Iris pigment epithelial cell (primary cell): ENCODE data around the gene EXOC6B.

Experiments
- DNase-seq: peaks from one replicate; pipeline ENCODE4 v3.0.0-alpha.2; 2011; ENCODE audit warnings: low read depth

EXOC6B gene

GRCh38 chr2:72212486-72212855, 613.4 kb downstream of the EXOC6B start:
- DNase-seq = no peak

- DNase-seq = peak; percentile 69
Measured at GRCh38 chr2:72211777-72212485, 613.9 kb downstream of the EXOC6B start.

- peak; percentile 61 for DNase-seq
Measured at GRCh38 chr2:72211350-72211749, 614.5 kb downstream of the EXOC6B start.

GRCh38 chr2:72210470-72210869, 615.4 kb downstream of the EXOC6B start:
- peak; percentile 65 for DNase-seq

GRCh38 chr2:72208225-72208624, 617.6 kb downstream of the EXOC6B start:
- no peak for DNase-seq

GRCh38 chr2:72207334-72207733, 618.5 kb downstream of the EXOC6B start:
- no peak for DNase-seq

- DNase-seq = no peak
Measured at GRCh38 chr2:72205504-72205881, 620.3 kb downstream of the EXOC6B start.

GRCh38 chr2:72204786-72205503, 620.9 kb downstream of the EXOC6B start:
- DNase-seq = peak; percentile 63

GRCh38 chr2:72204156-72204785, 621.6 kb downstream of the EXOC6B start:
- DNase-seq = peak; percentile 93

- DNase-seq = peak; percentile 90
Measured at GRCh38 chr2:72198532-72199241, 627.1 kb downstream of the EXOC6B start.

- DNase-seq = no peak
Measured at GRCh38 chr2:72193723-72194122, 632.1 kb downstream of the EXOC6B start.

- DNase-seq = no peak
Measured at GRCh38 chr2:72191441-72191840, 634.4 kb downstream of the EXOC6B start.

- DNase-seq = no peak
Measured at GRCh38 chr2:72185206-72185605, 640.6 kb downstream of the EXOC6B start.

GRCh38 chr2:72183466-72183865, 642.4 kb downstream of the EXOC6B start:
- DNase-seq = no peak

GRCh38 chr2:72183016-72183415, 642.8 kb downstream of the EXOC6B start:
- DNase-seq = no peak

- DNase-seq = no peak
Measured at GRCh38 chr2:72182547-72182946, 643.3 kb downstream of the EXOC6B start.

- DNase-seq = no peak
Measured at GRCh38 chr2:72181616-72182015, 644.2 kb downstream of the EXOC6B start.

- DNase-seq = no peak
Measured at GRCh38 chr2:72180351-72180750, 645.5 kb downstream of the EXOC6B start.

- no peak for DNase-seq
Measured at GRCh38 chr2:72178551-72178950, 647.3 kb downstream of the EXOC6B start.

- no peak for DNase-seq
Measured at GRCh38 chr2:72176281-72176680, 649.6 kb downstream of the EXOC6B start.

- DNase-seq = no peak
Measured at GRCh38 chr2:72175636-72176035, 650.2 kb downstream of the EXOC6B start.

- peak; percentile 56 for DNase-seq
Measured at GRCh38 chr2:72173640-72174321, 652.1 kb downstream of the EXOC6B start.
